BE2C (cell line): ENCODE results near the gene KLHL2.

Source experiments
- DNase-seq: peaks from one replicate; pipeline ENCODE4 v3.0.0-alpha.2; 2020
- H3K27me3 ChIP-seq: fragments of 250-450 bp; sonication (Bioruptor Pico); 2 replicates; pipeline ENCODE4 v1.5.1; 2020; ENCODE audit warnings: mild to moderate bottlenecking
- H3K36me3 ChIP-seq: fragments of 250-450 bp; sonication (Bioruptor Pico); 2 replicates; pipeline ENCODE4 v1.5.1; 2020; ENCODE audit warnings: mild to moderate bottlenecking
- H3K4me1 ChIP-seq: fragments of 250-450 bp; sonication (Bioruptor Pico); 2 replicates; pipeline ENCODE4 v1.5.1; 2020
- H3K4me3 ChIP-seq: 2 replicates; pipeline ENCODE4 v1.5.1; 2011; ENCODE audit warnings: low read depth, low read length
- H3K9me3 ChIP-seq: fragments of 250-450 bp; sonication (Bioruptor Pico); 2 replicates; pipeline ENCODE4 v1.5.1; 2020
- TF ChIP-seq, protein P1 (sequence below): IDR thresholded peaks from 2 replicates; pipeline ENCODE4 v1.5.1; 2012; ENCODE audit warnings: mild to moderate bottlenecking, low read depth, low read length

The KLHL2 gene

DNA sequence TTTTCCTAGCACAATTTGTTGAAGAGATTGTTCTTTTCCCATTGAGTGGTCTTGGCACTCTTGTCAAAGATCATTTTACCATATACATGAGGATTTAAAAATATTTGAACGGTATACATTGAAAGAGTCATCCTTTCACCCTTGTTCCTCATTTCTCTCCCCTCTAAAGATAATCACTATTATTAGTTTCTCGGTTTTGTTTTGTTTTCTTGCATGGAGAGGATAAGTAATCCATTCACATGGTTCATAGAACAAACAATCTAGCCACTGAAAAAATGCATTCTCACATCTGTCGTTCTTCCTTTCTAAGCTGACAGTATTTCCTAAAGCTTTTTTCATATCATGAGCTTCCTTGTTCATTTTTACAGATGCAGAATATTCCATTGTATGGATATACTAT is 80.9 kb downstream of the KLHL2 start:
- Histone ChIP-seq H3K36me3 (no peaks in the 10 kb centered on the region), H3K4me1 (no peaks in the 10 kb centered on the region), H3K4me3 (no peak overlapping the region), H3K27me3 (no peaks in the 10 kb centered on the region), H3K9me3 (no peaks in the 10 kb centered on the region)
- TF ChIP-seq, protein P1, sequence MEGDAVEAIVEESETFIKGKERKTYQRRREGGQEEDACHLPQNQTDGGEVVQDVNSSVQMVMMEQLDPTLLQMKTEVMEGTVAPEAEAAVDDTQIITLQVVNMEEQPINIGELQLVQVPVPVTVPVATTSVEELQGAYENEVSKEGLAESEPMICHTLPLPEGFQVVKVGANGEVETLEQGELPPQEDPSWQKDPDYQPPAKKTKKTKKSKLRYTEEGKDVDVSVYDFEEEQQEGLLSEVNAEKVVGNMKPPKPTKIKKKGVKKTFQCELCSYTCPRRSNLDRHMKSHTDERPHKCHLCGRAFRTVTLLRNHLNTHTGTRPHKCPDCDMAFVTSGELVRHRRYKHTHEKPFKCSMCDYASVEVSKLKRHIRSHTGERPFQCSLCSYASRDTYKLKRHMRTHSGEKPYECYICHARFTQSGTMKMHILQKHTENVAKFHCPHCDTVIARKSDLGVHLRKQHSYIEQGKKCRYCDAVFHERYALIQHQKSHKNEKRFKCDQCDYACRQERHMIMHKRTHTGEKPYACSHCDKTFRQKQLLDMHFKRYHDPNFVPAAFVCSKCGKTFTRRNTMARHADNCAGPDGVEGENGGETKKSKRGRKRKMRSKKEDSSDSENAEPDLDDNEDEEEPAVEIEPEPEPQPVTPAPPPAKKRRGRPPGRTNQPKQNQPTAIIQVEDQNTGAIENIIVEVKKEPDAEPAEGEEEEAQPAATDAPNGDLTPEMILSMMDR, result no peak
- no peak for DNase-seq

DNA sequence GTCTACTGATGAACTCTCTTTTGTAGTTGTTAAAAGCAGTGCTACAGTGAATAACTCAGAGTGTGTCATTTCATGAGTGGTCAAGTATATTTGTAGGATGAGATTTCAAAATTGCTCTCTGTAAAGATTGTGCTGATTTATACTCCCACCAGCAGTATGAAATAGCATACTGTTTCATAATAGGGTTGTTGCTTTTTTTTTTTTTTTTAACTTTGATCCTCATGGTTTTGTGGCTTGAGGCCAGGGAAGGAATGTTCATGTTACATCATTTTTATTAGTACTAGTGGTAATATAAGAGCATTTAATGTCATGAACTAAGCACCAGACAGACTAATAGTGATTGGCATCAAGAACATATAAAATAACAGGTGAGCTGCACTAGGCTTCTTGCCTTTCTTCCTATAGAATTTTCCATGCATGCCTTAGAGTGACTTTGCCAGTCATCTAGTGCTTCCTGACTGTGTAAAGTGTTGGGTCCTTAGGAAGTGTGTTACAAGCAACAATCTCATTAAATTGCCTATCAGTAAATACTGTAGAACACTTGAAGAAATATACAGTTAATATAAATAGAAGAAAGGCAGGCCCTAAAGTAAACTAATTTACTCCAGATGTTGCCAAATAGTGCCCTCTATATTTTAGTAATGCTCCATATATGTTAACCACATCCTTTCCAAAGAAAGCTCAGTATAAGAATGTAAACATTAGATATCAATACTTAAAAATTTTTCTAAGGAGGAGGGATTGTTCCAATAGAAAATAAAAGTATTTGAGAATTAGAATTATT is 81.5 kb downstream of the KLHL2 start:
- no peak for DNase-seq
- Histone ChIP-seq H3K27me3 (no peaks in the 10 kb centered on the region), H3K9me3 (no peaks in the 10 kb centered on the region), H3K36me3 (no peaks in the 10 kb centered on the region), H3K4me1 (no peaks in the 10 kb centered on the region), H3K4me3 (no peak overlapping the region)
- TF ChIP-seq, protein P1, result no peak

DNA sequence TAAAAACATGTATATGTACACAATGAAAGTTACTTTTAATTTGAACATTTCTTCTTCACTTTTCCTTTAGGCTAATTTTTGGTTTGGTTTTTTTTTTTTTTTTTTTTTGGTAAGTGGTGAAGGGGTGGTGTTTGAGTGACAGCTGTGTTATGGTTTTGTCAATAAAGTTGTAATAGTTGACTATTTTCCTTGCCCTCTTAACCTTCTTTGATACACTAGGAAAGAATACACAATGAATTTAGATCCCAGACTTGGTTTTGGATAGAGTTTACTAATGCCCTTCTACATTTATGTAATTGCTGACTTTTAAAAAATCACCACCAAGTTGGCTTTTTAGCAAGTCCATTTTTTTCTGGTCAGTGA is 82.0 kb downstream of the KLHL2 start:
- H3K4me3 ChIP-seq, result no peak overlapping the region
- H3K27me3 ChIP-seq, result no peaks in the 10 kb centered on the region
- TF ChIP-seq, protein P1, result no peak
- no peaks in the 10 kb centered on the region for H3K4me1 ChIP-seq
- H3K36me3 ChIP-seq, result no peaks in the 10 kb centered on the region
- no peaks in the 10 kb centered on the region for H3K9me3 ChIP-seq
- DNase-seq, result no peak

DNA sequence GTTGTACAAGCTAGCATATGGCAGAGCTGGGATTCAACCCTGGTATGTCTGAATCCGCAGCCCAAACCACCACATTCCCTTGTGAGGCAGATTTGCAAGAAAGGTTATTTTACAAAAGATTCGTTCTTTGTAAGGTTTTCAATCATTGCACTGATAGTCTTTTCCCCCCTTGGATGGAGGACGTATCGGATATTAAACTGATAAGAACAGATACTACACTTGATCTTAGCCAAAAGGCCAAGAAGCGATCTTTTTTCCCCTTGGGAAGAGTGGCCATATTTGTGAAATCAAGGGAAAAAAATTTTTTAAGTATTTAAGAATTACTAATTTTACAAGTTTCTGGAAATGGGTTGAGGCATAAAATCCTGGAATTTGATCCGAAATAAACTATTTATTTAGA is 85.7 kb downstream of the KLHL2 start:
- Histone ChIP-seq H3K4me1 (no peaks in the 10 kb centered on the region), H3K36me3 (no peaks in the 10 kb centered on the region), H3K4me3 (no peak overlapping the region), H3K9me3 (no peaks in the 10 kb centered on the region), H3K27me3 (0 out of 2 replicates have a peak, but pooled peaks cover 3% of the 10 kb centered on the region)
- TF ChIP-seq, protein P1, result no peak
- no peak for DNase-seq

DNA sequence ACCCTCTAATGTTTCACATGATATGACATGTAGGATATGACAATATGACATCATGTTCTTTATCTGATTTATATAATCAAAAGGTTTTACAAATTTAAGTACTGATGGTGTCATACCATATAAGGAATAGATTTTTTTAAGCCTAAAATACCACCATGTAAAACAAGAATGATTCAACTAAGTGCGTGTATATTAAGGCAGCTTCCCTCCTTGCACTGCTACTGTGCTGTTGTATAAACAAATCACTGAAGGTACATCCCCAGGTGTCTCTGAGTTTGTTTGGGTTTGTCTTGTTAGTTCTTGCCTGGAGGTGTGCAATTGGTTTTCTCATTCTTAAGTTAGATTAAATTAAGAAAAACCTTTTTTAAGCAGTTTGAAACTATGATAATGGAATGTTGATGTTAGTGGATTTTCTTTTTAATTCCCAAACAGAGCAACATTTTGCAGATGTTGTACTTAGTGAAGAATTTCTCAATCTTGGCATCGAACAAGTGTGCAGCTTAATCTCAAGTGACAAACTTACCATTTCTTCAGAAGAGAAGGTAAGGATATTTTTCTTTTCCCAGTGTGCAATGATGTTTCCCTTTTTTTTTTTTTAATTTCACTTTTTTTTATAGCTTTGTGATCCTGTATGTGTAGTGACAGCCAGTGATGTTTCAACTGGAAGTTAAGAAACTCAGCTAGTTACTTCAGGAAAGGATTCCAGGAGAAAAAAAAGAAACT is 86.7 kb downstream of the KLHL2 start:
- H3K4me1 ChIP-seq, result no peaks in the 10 kb centered on the region
- no peaks in the 10 kb centered on the region for H3K36me3 ChIP-seq
- no peaks in the 10 kb centered on the region for H3K9me3 ChIP-seq
- 0 out of 2 replicates have a peak, but pooled peaks cover 3% of the 10 kb centered on the region for H3K27me3 ChIP-seq
- TF ChIP-seq, protein P1, result no peak
- no peak overlapping the region for H3K4me3 ChIP-seq
- no peak for DNase-seq

DNA sequence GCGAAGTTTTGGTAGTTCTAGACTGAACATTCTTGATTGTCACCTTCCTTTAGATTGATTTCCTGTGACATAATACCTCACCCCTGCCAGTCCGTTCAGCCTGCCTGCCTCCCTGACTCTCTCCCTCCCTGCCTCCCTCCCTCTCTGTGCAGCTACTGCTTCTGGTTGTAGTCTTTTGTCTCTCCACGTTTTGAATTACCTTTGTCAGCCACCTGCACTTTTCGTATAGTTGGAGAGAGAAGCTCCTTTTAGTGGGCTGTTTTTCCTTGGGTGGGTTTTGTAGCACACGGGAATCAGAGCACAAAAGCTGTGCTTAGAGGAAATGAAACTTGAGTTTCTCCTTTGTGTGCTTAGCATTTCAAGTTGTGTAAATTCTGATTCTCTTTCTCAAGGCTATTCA is 87.5 kb downstream of the KLHL2 start:
- Histone ChIP-seq H3K4me1 (no peaks in the 10 kb centered on the region), H3K36me3 (no peaks in the 10 kb centered on the region), H3K9me3 (no peaks in the 10 kb centered on the region), H3K27me3 (0 out of 2 replicates have a peak, but pooled peaks cover 3% of the 10 kb centered on the region), H3K4me3 (no peak overlapping the region)
- no peak for DNase-seq
- TF ChIP-seq, protein P1, result no peak
